DOHH2 (cell line): ENCODE results near the gene KRTAP5-3.

Experiments used
- H3F3A ChIP-seq: fragments of 200-600 bp; sonication (generic), shearing (Covaris generic); 2 replicates; pipeline ENCODE4 v1.6.0; 2016; ENCODE audit warnings: antibody characterized with exemption, mild to moderate bottlenecking; ENCODE audit not compliant: control insufficient read depth, insufficient read depth
- H3K27ac ChIP-seq: fragments of 200-600 bp; sonication (generic); 2 replicates; pipeline ENCODE4 v1.5.1; 2014; ENCODE audit warnings: low read depth, mild to moderate bottlenecking, low read length, moderate library complexity
- H3K27me3 ChIP-seq: fragments of 200-600 bp; sonication (generic); 2 replicates; pipeline ENCODE4 v1.6.1; 2014; ENCODE audit warnings: mild to moderate bottlenecking, low read length, mixed read lengths; ENCODE audit not compliant: control insufficient read depth
- H3K36me3 ChIP-seq: fragments of 200-600 bp; sonication (generic); 2 replicates; pipeline ENCODE4 v1.6.1; 2014; ENCODE audit warnings: mild to moderate bottlenecking, low read length, moderate library complexity, mixed read lengths; ENCODE audit not compliant: control insufficient read depth
- H3K4me1 ChIP-seq: fragments of 200-600 bp; sonication (generic); 2 replicates; pipeline ENCODE4 v1.6.1; 2014; ENCODE audit warnings: mild to moderate bottlenecking, low read length, mixed read lengths; ENCODE audit not compliant: control insufficient read depth
- H3K4me2 ChIP-seq: fragments of 200-600 bp; sonication (generic); 2 replicates; pipeline ENCODE4 v1.6.0; 2014; ENCODE audit warnings: mild to moderate bottlenecking, low read length, moderate library complexity
- H3K4me3 ChIP-seq: fragments of 200-600 bp; sonication (generic); 2 replicates; pipeline ENCODE4 v1.5.1; 2014; ENCODE audit warnings: mild to moderate bottlenecking, low read length, mixed read lengths
- H3K79me2 ChIP-seq: fragments of 200-600 bp; sonication (generic); 2 replicates; pipeline ENCODE4 v1.6.1; 2014; ENCODE audit warnings: mild to moderate bottlenecking, low read length, mixed read lengths; ENCODE audit not compliant: control insufficient read depth
- H3K9me2 ChIP-seq: fragments of 200-600 bp; sonication (generic); replicated peaks from 2 replicates; pipeline ENCODE4 v1.6.1; 2014; ENCODE audit warnings: mild to moderate bottlenecking, low read length, mixed read lengths; ENCODE audit not compliant: control insufficient read depth
- H3K9me3 ChIP-seq: fragments of 200-600 bp; sonication (generic); 2 replicates; pipeline ENCODE4 v1.6.1; 2014; ENCODE audit warnings: antibody characterized with exemption, low read length, mixed read lengths; ENCODE audit not compliant: control insufficient read depth, insufficient read depth
- H4K20me1 ChIP-seq: fragments of 200-600 bp; sonication (generic); 2 replicates; pipeline ENCODE4 v1.6.0; 2014; ENCODE audit warnings: low read depth, mild to moderate bottlenecking, antibody characterized with exemption, low read length, moderate library complexity; ENCODE audit not compliant: control insufficient read depth, insufficient read depth
- EZH2phosphoT487 ChIP-seq: fragments of 200-600 bp; sonication (generic); IDR thresholded peaks from 2 replicates; pipeline ENCODE4 v1.6.1; 2017; ENCODE audit warnings: borderline replicate concordance, mild to moderate bottlenecking, antibody characterized with exemption, low read length, moderate library complexity, mixed read lengths
- TF ChIP-seq, protein P1 (sequence below): fragments of 200-600 bp; sonication (generic); IDR thresholded peaks from one replicate; pipeline ENCODE4 v1.5.1; 2014; ENCODE audit warnings: antibody characterized with exemption, mild to moderate bottlenecking, low read depth, low read length; ENCODE audit not compliant: poor library complexity, severe bottlenecking

KRTAP5-3 gene

DNA sequence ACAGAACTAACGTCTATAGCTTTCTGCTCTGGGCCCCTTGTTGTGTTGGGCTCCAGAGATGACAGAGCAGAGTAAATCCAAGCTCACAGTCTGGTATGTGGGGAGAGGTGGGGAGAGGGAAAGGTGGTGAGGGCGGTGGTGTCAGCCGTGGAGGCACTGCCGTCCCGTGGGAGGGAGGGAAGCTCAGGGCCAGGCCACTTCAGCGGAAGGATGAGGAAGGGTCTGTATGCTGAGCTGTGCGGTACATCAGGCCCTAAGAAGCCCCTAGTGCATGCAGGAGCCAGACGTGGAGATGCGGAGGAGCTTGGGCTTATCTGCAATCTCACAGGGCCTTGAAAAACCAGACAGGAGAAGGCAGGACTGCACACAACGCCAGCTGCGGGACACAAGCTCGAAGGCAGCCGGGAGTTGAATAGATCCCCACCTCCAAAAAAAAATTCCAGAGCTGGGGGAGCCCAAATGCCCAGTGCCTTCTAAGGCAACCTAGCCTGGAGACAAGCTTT is 22.9 kb upstream of the KRTAP5-3 start:
- H3K27ac ChIP-seq = no peak overlapping the region
- no peaks in the 10 kb centered on the region for H3K9me2 ChIP-seq
- no peaks in the 10 kb centered on the region for H3K9me3 ChIP-seq
- no peaks in the 10 kb centered on the region for H3K36me3 ChIP-seq
- H3K27me3 ChIP-seq = peaks cover 5% of the 10 kb centered on the region; the same call in 1 of the 2 replicates
- H3K4me1 ChIP-seq = no peaks in the 10 kb centered on the region
- no peak for TF ChIP-seq EZH2phosphoT487
- TF ChIP-seq, protein P1, sequence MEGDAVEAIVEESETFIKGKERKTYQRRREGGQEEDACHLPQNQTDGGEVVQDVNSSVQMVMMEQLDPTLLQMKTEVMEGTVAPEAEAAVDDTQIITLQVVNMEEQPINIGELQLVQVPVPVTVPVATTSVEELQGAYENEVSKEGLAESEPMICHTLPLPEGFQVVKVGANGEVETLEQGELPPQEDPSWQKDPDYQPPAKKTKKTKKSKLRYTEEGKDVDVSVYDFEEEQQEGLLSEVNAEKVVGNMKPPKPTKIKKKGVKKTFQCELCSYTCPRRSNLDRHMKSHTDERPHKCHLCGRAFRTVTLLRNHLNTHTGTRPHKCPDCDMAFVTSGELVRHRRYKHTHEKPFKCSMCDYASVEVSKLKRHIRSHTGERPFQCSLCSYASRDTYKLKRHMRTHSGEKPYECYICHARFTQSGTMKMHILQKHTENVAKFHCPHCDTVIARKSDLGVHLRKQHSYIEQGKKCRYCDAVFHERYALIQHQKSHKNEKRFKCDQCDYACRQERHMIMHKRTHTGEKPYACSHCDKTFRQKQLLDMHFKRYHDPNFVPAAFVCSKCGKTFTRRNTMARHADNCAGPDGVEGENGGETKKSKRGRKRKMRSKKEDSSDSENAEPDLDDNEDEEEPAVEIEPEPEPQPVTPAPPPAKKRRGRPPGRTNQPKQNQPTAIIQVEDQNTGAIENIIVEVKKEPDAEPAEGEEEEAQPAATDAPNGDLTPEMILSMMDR = no peak
- H3F3A ChIP-seq = no peaks in the 10 kb centered on the region
- H3K79me2 ChIP-seq = no peaks in the 10 kb centered on the region
- H4K20me1 ChIP-seq = no peaks in the 10 kb centered on the region; the same call in 1 of the 2 replicates
- H3K4me3 ChIP-seq = no peak overlapping the region
- H3K4me2 ChIP-seq = no peak overlapping the region

DNA sequence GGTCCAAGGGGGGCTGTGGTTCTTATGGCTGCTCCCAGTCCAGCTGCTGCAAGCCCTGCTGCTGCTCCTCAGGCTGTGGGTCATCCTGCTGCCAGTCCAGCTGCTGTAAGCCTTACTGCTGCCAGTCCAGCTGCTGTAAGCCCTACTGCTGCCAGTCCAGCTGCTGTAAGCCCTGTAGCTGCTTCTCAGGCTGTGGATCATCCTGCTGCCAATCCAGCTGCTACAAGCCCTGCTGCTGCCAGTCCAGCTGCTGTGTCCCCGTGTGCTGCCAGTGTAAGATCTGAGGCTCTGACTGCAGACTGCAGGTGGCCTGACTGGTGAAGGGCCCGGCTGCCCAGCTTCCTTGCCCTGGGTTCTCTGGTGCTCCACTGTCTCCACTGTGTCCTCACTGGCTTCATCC is 22.0 kb upstream of the KRTAP5-3 start:
- Histone ChIP-seq H4K20me1 (no peaks in the 10 kb centered on the region; the same call in 1 of the 2 replicates), H3F3A (no peaks in the 10 kb centered on the region), H3K27me3 (peaks cover 5% of the 10 kb centered on the region; the same call in 1 of the 2 replicates), H3K4me3 (no peak overlapping the region), H3K4me1 (no peaks in the 10 kb centered on the region), H3K79me2 (no peaks in the 10 kb centered on the region), H3K27ac (no peak overlapping the region), H3K4me2 (no peak overlapping the region), H3K36me3 (no peaks in the 10 kb centered on the region), H3K9me2 (no peaks in the 10 kb centered on the region), H3K9me3 (no peaks in the 10 kb centered on the region)
- no peak for TF ChIP-seq EZH2phosphoT487
- TF ChIP-seq, protein P1 = no peak

DNA sequence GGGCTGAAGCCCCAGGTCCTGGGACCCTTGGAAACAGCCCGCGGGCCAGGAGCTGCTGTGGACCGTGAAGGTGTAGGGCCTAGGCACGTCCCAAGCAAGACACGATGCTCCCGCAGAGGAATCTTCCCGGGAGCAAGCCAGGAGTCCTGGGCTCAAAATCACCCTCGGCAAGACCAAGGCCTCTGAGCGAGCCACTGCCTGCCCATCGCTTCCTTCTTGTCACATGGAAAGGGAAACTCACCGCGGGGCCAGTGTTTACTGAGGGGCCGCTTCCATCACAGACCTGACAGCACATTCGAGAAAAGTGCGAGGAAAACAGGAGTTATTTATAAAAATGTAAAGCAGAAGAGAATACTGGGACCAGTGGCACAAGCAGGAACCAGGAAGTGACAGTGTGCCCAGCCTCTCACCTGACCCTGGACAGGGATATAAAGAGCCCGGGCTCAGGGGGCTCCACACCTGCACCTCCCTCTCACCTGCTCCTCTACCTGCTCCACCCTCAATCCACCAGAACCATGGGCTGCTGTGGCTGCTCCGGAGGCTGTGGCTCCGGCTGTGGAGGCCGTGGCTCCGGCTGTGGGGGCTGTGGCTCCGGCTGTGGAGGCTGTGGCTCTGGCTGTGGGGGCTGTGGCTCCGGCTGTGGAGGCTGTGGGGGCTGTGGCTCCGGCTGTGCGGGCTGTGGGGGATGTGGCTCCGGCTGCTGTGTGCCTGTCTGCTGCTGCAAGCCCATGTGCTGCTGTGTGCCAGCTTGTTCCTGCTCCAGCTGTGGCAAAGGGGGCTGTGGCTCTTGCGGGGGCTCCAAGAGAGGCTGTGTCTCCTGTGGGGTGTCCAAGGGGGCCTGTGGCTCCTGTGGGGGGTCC is 21.3 kb upstream of the KRTAP5-3 start, which contains the start of gene KRTAP5-5:
Gene KRTAP5-5, plus strand, starts transcription at position 450 of the 860 bp plus-strand sequence. Its CDS starts 66 bp downstream, at position 516.
- Histone ChIP-seq H3K27ac (no peak within 1 kb of the TSS), H3K36me3 (no peaks in the 10 kb centered on the region), H3K27me3 (peaks cover 5% of the 10 kb centered on the region; the same call in 1 of the 2 replicates), H3K79me2 (no peaks in the 10 kb centered on the region), H3F3A (no peaks in the 10 kb centered on the region), H3K4me2 (no peak within 1 kb of the TSS), H3K4me3 (no peak within 1 kb of the TSS), H3K9me2 (no peaks in the 10 kb centered on the region), H3K9me3 (no peaks in the 10 kb centered on the region), H3K4me1 (no peaks in the 10 kb centered on the region), H4K20me1 (no peaks in the 10 kb centered on the region; the same call in 1 of the 2 replicates)
- TF ChIP-seq, protein P1 = no peak
- no peak for TF ChIP-seq EZH2phosphoT487
